Body of pancreas (tissue), 4 donors: Measurements from ENCODE around the gene TBXA2R. TPM values are rescaled to one million over a fixed set of nuclear protein-coding genes. Genes with fewer than 3 reads are reported as not detected.
"Not testable (repeated sequence)": the region's sequence is repeated elsewhere in the genome, so short reads cannot be mapped to it uniquely, and the experiment has no call there.

Experiments used
- ATAC-seq: fragments of 150-250 bp; one replicate; pipeline ENCODE4 v1.9.1; 2016
- DNase-seq, 4 donors: peaks; one replicate each; pipeline ENCODE4 v3.0.0-alpha.2; 2019
- H3K27ac ChIP-seq, 4 donors: fragments of 200-600 bp; sonication (generic); 1 replicate in 3 of 4; 2 replicates in 1 of 4; pipeline versions ENCODE4 v1.5.1 to v1.6.1; 2016 to 2019; ENCODE audit warnings: mild to moderate bottlenecking in 1 of 4, mixed read lengths in 1 of 4, moderate library complexity in 1 of 4
- H3K27me3 ChIP-seq, 2 donors: fragments of 200-600 bp; sonication (generic); one replicate each; pipeline ENCODE4 v1.6.0; 2016; ENCODE audit warnings: mild to moderate bottlenecking in 1 of 2
- H3K36me3 ChIP-seq, 2 donors: fragments of 200-600 bp; sonication (generic); replicated peaks in 1 of 2; 2 replicates each; pipeline ENCODE4 v1.5.1; 2016; ENCODE audit warnings: low read depth in 2 of 2; ENCODE audit not compliant: insufficient read depth in 1 of 2
- H3K4me1 ChIP-seq: fragments of 200-600 bp; sonication (generic); one replicate; pipeline ENCODE4 v1.6.0; 2016
- H3K4me3 ChIP-seq, 2 donors: fragments of 200-600 bp; sonication (generic); 1 replicate in 1 of 2; 2 replicates in 1 of 2; pipeline ENCODE4 v1.5.1; 2016 to 2019
- H3K9me3 ChIP-seq, 3 donors: fragments of 200-600 bp; sonication (generic); 1 replicate in 2 of 3; 2 replicates in 1 of 3; pipeline ENCODE4 v1.5.1; 2016
- POLR2A ChIP-seq, 3 donors: fragments of 450-650 bp; IDR thresholded peaks; one replicate each; pipeline ENCODE4 v1.6.1; 2016; ENCODE audit warnings: antibody characterized with exemption in 3 of 3, mild to moderate bottlenecking in 2 of 3
- WGBS, 2 donors: methylation state at CpG; one replicate each; pipeline ENCODE4 v1.1.5; 2017; 5-methylcytosine and 5-hydroxymethylcytosine counted together
- intact Hi-C: fragments of 100-400 bp; cut with DNase I; formaldehyde crosslinking; loops from one replicate; pipeline ENCODE4 v1.15.1; 2023
- total RNA-seq, 2 donors: library from RNA; depleted of rRNA; stranded (reverse); fragments of >200 nt; gene quantifications; one replicate each; pipeline ENCODE4 v1.1.0, GENCODE V29; 2016
- TF ChIP-seq, protein P1 (sequence below), 7 experiments: fragments of 450-650 bp in 4 of 7; fragments of 200-600 bp in 3 of 7; sonication (generic) in 3 of 7; IDR thresholded peaks; one replicate each; pipeline ENCODE4 v1.5.1; 2016 to 2019; ENCODE audit warnings: antibody characterized with exemption in 7 of 7

The TBXA2R gene
- total RNA-seq, 2 donors from 2014 or later = 0.52 to 3.0 TPM

DNA sequence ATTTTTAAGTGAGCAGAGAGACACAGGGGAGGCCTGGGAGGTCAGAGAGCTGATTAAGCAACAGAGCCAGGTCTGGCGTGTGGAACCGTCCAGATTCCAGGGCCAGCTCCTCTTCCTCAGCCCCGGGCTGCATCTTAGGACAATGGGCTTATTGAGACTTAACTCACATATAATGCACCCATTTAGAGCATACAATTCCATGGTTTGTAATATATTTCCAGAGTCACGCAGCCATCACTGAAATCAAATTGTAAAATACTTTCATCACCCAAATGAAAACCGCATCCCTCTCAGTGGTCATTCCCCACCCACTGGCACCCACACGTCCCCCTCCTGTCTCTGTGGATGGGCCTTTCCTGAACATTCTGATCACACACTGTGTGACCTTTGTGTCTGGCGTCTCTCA, 36.1 kb downstream of the TBXA2R start:
- intact Hi-C loops = no loop called here
- H3K27ac ChIP-seq = no peak overlapping the region
- peaks cover 18% of the 10 kb centered on the region for H3K4me1 ChIP-seq
- WGBS, 2 donors = 66 to 69% methylated on average over 7 of the region's 7 CpGs
- no peaks in the 10 kb centered on the region for H3K9me3 ChIP-seq
- no peak overlapping the region for H3K4me3 ChIP-seq
- TF ChIP-seq POLR2A (IDR thresholded peaks at IDR 0.05) = no peak
- TF ChIP-seq, protein P1, sequence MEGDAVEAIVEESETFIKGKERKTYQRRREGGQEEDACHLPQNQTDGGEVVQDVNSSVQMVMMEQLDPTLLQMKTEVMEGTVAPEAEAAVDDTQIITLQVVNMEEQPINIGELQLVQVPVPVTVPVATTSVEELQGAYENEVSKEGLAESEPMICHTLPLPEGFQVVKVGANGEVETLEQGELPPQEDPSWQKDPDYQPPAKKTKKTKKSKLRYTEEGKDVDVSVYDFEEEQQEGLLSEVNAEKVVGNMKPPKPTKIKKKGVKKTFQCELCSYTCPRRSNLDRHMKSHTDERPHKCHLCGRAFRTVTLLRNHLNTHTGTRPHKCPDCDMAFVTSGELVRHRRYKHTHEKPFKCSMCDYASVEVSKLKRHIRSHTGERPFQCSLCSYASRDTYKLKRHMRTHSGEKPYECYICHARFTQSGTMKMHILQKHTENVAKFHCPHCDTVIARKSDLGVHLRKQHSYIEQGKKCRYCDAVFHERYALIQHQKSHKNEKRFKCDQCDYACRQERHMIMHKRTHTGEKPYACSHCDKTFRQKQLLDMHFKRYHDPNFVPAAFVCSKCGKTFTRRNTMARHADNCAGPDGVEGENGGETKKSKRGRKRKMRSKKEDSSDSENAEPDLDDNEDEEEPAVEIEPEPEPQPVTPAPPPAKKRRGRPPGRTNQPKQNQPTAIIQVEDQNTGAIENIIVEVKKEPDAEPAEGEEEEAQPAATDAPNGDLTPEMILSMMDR (IDR thresholded peaks at IDR 0.05) = no peak
- no peak for ATAC-seq
- H3K36me3 ChIP-seq = no peaks in the 10 kb centered on the region
- no peaks in the 10 kb centered on the region for H3K27me3 ChIP-seq
- DNase-seq = no peak

DNA sequence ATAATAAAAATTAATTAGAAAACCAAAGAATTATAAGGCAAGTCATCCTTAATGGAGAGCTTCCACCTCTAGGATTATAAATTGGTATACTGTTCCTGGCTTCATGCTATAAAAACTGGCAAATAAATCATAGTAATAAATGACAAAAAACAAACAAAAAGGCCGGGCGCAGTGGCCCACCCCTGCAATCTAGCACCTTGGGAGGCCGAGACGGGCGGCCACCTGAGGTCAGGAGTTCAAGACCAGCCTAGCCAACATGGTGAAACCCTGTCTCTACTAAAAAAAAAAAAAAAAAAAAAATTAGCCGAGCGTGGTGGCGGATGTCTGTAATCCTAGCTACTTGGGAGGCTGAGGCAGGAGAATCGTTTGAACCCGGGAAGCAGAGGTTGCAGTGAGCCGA, 36.6 kb downstream of the TBXA2R start:
- H3K36me3 ChIP-seq, DNase-seq, H3K27me3 ChIP-seq, intact Hi-C loops, H3K9me3 ChIP-seq, H3K27ac ChIP-seq, ATAC-seq, H3K4me3 ChIP-seq: not testable (repeated sequence)
- peaks cover 18% of the 10 kb centered on the region for H3K4me1 ChIP-seq
- WGBS, 2 donors = 67 to 69% methylated on average over 11 of the region's 11 CpGs

DNA sequence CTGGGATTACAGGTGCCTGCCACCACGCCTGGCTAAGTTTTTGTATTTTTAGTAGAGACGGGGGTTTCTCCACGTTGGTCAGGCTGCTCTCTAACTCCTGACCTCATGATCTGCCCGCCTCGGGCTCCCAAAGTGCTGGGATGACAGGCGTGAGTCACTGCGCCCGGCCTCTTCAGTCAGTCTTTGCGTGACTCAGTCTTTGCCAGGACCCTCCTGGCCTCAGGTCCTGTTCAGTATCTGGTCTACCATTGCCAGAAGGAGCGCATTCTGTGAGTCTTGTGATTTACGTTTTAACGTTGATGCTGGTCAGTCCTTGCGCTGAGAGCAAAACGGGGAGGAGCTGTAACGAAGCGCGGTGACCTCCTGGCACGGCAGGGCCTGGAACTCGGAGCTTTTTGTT, 41.5 kb downstream of the TBXA2R start:
- TF ChIP-seq POLR2A (IDR thresholded peaks at IDR 0.05) = no peak
- TF ChIP-seq, protein P1 (IDR thresholded peaks at IDR 0.05) = no peak
- WGBS, 2 donors = 88 to 94% methylated on average over 9 to 18 of the region's 19 CpGs
- Histone ChIP-seq H3K9me3 (no peaks in the 10 kb centered on the region), H3K4me3 (no peak overlapping the region), H3K27ac (no peak overlapping the region), H3K36me3 (no peaks in the 10 kb centered on the region), H3K4me1 (no peaks in the 10 kb centered on the region), H3K27me3 (no peaks in the 10 kb centered on the region)
- no peak for DNase-seq
- ATAC-seq = no peak
- intact Hi-C loops = no loop called here

DNA sequence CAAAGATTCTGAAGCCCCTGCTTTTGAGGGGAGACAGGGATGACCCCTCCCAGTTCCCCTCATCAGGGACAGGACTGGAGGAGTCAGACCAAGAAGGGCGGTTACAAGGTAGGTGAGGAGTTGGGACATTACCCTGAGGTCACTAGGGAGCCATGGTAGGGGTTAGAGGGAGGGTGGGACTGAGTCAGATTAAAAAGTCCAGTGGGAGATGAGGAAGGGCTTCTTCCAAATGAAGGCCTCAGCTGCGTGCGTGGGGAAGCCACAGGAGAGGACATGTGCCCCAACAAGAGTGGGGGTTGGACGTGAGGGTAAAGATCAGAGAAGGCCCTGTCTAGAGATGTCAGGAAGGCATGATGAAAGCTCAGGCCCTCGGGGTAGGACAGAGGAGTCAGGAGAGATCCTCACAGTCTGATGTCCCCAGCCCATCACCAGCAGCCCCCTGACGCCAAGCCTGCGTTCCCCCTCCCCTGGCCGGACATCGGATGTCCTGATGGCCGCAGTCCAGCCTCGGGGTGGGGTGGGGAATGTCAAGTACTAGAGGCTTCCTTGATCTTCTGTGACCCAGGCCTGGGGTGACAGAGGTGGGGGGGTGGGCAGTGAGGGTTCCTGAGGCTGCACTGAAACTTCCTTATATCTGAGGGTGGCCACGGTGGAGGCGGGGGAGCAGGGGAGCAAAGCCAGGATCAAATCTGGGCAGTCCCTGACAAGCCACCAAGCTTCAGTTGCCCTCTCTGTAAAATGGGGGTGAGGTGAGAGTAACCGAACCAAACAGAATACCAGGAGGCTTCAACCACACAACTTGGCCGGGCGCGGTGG, 42.8 kb downstream of the TBXA2R start:
- 74 to 81% methylated on average over 11 to 17 of the region's 17 CpGs for whole genome bisulfite sequencing, 2 donors
- no peak for DNase-seq
- H3K4me1 ChIP-seq = no peaks in the 10 kb centered on the region
- no peak for ATAC-seq
- H3K27me3 ChIP-seq = no peaks in the 10 kb centered on the region
- no peak for TF ChIP-seq POLR2A (IDR thresholded peaks at IDR 0.05)
- TF ChIP-seq, protein P1 (IDR thresholded peaks at IDR 0.05) = no peak
- no peak overlapping the region for H3K4me3 ChIP-seq
- H3K9me3 ChIP-seq = no peaks in the 10 kb centered on the region
- H3K36me3 ChIP-seq = no peaks in the 10 kb centered on the region
- no peak overlapping the region for H3K27ac ChIP-seq
- intact Hi-C loops = no loop called here

DNA sequence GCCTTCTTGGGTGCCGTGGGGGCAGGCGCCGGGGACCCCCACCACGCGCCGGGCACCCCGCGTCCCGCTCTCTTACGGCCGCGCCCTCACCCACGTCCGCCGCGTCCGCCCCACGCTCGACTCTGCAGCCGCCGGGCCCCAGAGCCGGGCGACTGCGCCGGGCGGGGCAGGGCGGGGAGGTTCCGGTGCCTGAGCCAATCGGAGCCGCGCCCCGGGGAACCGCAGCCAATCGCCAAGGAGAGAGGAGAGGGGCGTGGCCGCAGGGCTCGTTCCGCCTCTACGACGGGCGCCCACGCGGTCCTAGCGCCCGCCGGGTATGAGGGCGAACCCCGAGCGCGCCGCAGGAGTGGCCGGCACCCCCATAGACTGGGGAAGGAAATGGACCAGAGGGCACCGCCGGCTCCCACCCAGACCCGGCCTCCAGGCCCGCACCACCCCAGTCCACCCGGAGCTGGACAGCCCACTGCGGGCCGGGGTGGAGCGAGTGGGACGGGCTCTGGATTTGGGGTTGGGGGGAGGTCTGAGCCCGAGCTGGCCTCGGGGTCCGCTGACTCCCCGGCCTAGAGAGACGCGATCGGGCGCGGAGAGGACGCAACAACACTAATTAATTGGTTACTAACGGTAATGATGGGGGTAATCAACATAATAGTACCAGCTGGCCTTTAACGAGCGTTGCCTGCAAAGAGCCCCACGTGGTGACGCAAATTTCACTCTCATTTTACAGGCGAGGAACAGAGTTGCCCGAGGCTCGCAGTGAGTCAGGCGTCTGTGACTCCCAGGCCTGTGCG, 49.0 kb downstream of the TBXA2R start, which contains the start of gene MFSD12:
Gene MFSD12 (minus strand): TSS at position 126 of the 788 bp plus-strand sequence. CDS start 183 bp downstream, outside the sequence.
- no peaks in the 10 kb centered on the region for H3K9me3 ChIP-seq
- TF ChIP-seq, protein P1 (IDR thresholded peaks at IDR 0.05) = no peak
- peak; percentile 55 to 83 (median 56) for TF ChIP-seq POLR2A (IDR thresholded peaks at IDR 0.05)
- intact Hi-C loops = no loop called here
- H3K4me1 ChIP-seq = peaks cover 45% of the 10 kb centered on the region
- 1 to 40% methylated on average over 1 to 74 of the region's 81 CpGs for WGBS, 2 donors
- H3K4me3 ChIP-seq = peak within 1 kb of the TSS; percentile 71 to 75
- peak within 1 kb of the TSS; percentile 5 to 77 (median 64) for H3K27ac ChIP-seq
- ATAC-seq (peak; percentile 97), DNase-seq (peak; percentile 95 to 96 (median 96))
- H3K36me3 ChIP-seq = no peaks in the 10 kb centered on the region
- H3K27me3 ChIP-seq = no peaks in the 10 kb centered on the region
